ENCODE data around the gene TGFBR2.

The TGFBR2 gene

GRCh38 chr3:30711151-30711550 is 104.8 kb downstream of the TGFBR2 start:
- Mint-ChIP-seq H3K27ac (no peak overlapping the region), H3K36me3 (ENCODE audit: low read depth) (no peaks in the 10 kb centered on the region), H3K4me1 (ENCODE audit: low read depth) (peaks cover 15% of the 10 kb centered on the region), H3K27me3 (no peaks in the 10 kb centered on the region), H3K4me3 (no peak overlapping the region), H3K9me3 (peaks cover 2% of the 10 kb centered on the region)
- DNase-seq, result no peak

GRCh38 chr3:30711867-30712266 is 105.5 kb downstream of the TGFBR2 start:
- H3K36me3 Mint-ChIP-seq (ENCODE audit: low read depth), result no peaks in the 10 kb centered on the region
- peaks cover 2% of the 10 kb centered on the region for H3K9me3 Mint-ChIP-seq
- H3K4me1 Mint-ChIP-seq (ENCODE audit: low read depth), result peaks cover 15% of the 10 kb centered on the region
- no peak overlapping the region for H3K27ac Mint-ChIP-seq
- DNase-seq, result no peak
- H3K27me3 Mint-ChIP-seq, result no peaks in the 10 kb centered on the region
- no peak overlapping the region for H3K4me3 Mint-ChIP-seq

- DNase-seq, result no peak
- Mint-ChIP-seq H3K27ac (no peak overlapping the region), H3K4me1 (ENCODE audit: low read depth) (peaks cover 12% of the 10 kb centered on the region), H3K9me3 (no peaks in the 10 kb centered on the region), H3K4me3 (no peak overlapping the region), H3K36me3 (ENCODE audit: low read depth) (no peaks in the 10 kb centered on the region), H3K27me3 (no peaks in the 10 kb centered on the region)
These were observed 106.6 kb downstream of the TGFBR2 start for GRCh38 chr3:30712991-30713390.

- DNase-seq, result no peak
- Mint-ChIP-seq H3K4me1 (ENCODE audit: low read depth) (peaks cover 7% of the 10 kb centered on the region), H3K36me3 (ENCODE audit: low read depth) (no peaks in the 10 kb centered on the region), H3K9me3 (no peaks in the 10 kb centered on the region), H3K27ac (no peak overlapping the region), H3K4me3 (no peak overlapping the region), H3K27me3 (no peaks in the 10 kb centered on the region)
These were observed 107.6 kb downstream of the TGFBR2 start for GRCh38 chr3:30713885-30714503.

GRCh38 chr3:30719536-30719935 is 113.1 kb downstream of the TGFBR2 start:
- Mint-ChIP-seq H3K4me1 (ENCODE audit: low read depth) (no peaks in the 10 kb centered on the region), H3K4me3 (no peak overlapping the region), H3K36me3 (ENCODE audit: low read depth) (no peaks in the 10 kb centered on the region)

GRCh38 chr3:30720586-30721313 is 114.3 kb downstream of the TGFBR2 start:
- Mint-ChIP-seq H3K4me1 (ENCODE audit: low read depth) (no peaks in the 10 kb centered on the region), H3K36me3 (ENCODE audit: low read depth) (no peaks in the 10 kb centered on the region), H3K4me3 (no peak overlapping the region), H3K27me3 (no peaks in the 10 kb centered on the region), H3K9me3 (no peaks in the 10 kb centered on the region), H3K27ac (no peak overlapping the region)
- no peak for DNase-seq

More at GRCh38 chr3:30719536-30719935, 113.1 kb downstream of the TGFBR2 start:
- Mint-ChIP-seq H3K9me3 (no peaks in the 10 kb centered on the region), H3K27me3 (no peaks in the 10 kb centered on the region), H3K27ac (no peak overlapping the region)
- no peak for DNase-seq

GRCh38 chr3:30721314-30721634 is 114.9 kb downstream of the TGFBR2 start:
- H3K36me3 Mint-ChIP-seq (ENCODE audit: low read depth), result no peaks in the 10 kb centered on the region
- DNase-seq, result no peak
- no peaks in the 10 kb centered on the region for H3K4me1 Mint-ChIP-seq (ENCODE audit: low read depth)
- no peaks in the 10 kb centered on the region for H3K27me3 Mint-ChIP-seq
- no peak overlapping the region for H3K4me3 Mint-ChIP-seq
- no peak overlapping the region for H3K27ac Mint-ChIP-seq
- H3K9me3 Mint-ChIP-seq, result no peaks in the 10 kb centered on the region

GRCh38 chr3:30723211-30723610 is 116.8 kb downstream of the TGFBR2 start:
- no peaks in the 10 kb centered on the region for H3K36me3 Mint-ChIP-seq (ENCODE audit: low read depth)
- H3K27me3 Mint-ChIP-seq, result no peaks in the 10 kb centered on the region
- DNase-seq, result no peak
- H3K4me3 Mint-ChIP-seq, result no peak overlapping the region
- H3K9me3 Mint-ChIP-seq, result no peaks in the 10 kb centered on the region
- no peak overlapping the region for H3K27ac Mint-ChIP-seq
- no peaks in the 10 kb centered on the region for H3K4me1 Mint-ChIP-seq (ENCODE audit: low read depth)

GRCh38 chr3:30724863-30725262 is 118.5 kb downstream of the TGFBR2 start:
- DNase-seq, result no peak
- H3K4me3 Mint-ChIP-seq, result no peak overlapping the region
- no peaks in the 10 kb centered on the region for H3K36me3 Mint-ChIP-seq (ENCODE audit: low read depth)

GRCh38 chr3:30728143-30728542 is 121.7 kb downstream of the TGFBR2 start:
- Mint-ChIP-seq H3K4me1 (ENCODE audit: low read depth) (peaks cover 18% of the 10 kb centered on the region), H3K27ac (no peak overlapping the region), H3K27me3 (no peaks in the 10 kb centered on the region), H3K36me3 (ENCODE audit: low read depth) (no peaks in the 10 kb centered on the region), H3K9me3 (no peaks in the 10 kb centered on the region), H3K4me3 (no peak overlapping the region)
- no peak for DNase-seq

More at GRCh38 chr3:30724863-30725262, 118.5 kb downstream of the TGFBR2 start:
- no peaks in the 10 kb centered on the region for H3K9me3 Mint-ChIP-seq
- H3K27ac Mint-ChIP-seq, result no peak overlapping the region
- H3K4me1 Mint-ChIP-seq (ENCODE audit: low read depth), result peaks cover 10% of the 10 kb centered on the region
- no peaks in the 10 kb centered on the region for H3K27me3 Mint-ChIP-seq

GRCh38 chr3:30729512-30729911 is 123.1 kb downstream of the TGFBR2 start:
- H3K9me3 Mint-ChIP-seq, result no peaks in the 10 kb centered on the region
- no peak overlapping the region for H3K4me3 Mint-ChIP-seq
- no peak overlapping the region for H3K27ac Mint-ChIP-seq
- no peaks in the 10 kb centered on the region for H3K36me3 Mint-ChIP-seq (ENCODE audit: low read depth)
- peaks cover 27% of the 10 kb centered on the region for H3K4me1 Mint-ChIP-seq (ENCODE audit: low read depth)
- H3K27me3 Mint-ChIP-seq, result no peaks in the 10 kb centered on the region
- DNase-seq, result no peak

- Mint-ChIP-seq H3K27ac (no peak overlapping the region), H3K9me3 (no peaks in the 10 kb centered on the region), H3K4me1 (ENCODE audit: low read depth) (peaks cover 30% of the 10 kb centered on the region), H3K4me3 (no peak overlapping the region), H3K27me3 (no peaks in the 10 kb centered on the region), H3K36me3 (ENCODE audit: low read depth) (no peaks in the 10 kb centered on the region)
- DNase-seq, result no peak
These were observed 123.5 kb downstream of the TGFBR2 start for GRCh38 chr3:30729936-30730335.

GRCh38 chr3:30730967-30731366 is 124.6 kb downstream of the TGFBR2 start:
- Mint-ChIP-seq H3K36me3 (ENCODE audit: low read depth) (no peaks in the 10 kb centered on the region), H3K27ac (no peak overlapping the region), H3K4me3 (no peak overlapping the region), H3K9me3 (no peaks in the 10 kb centered on the region), H3K4me1 (ENCODE audit: low read depth) (peaks cover 31% of the 10 kb centered on the region), H3K27me3 (no peaks in the 10 kb centered on the region)
- no peak for DNase-seq

- H3K4me3 Mint-ChIP-seq, result no peak overlapping the region
- peaks cover 38% of the 10 kb centered on the region for H3K4me1 Mint-ChIP-seq (ENCODE audit: low read depth)
- H3K27ac Mint-ChIP-seq, result no peak overlapping the region
- no peak for DNase-seq
- no peaks in the 10 kb centered on the region for H3K9me3 Mint-ChIP-seq
- no peaks in the 10 kb centered on the region for H3K36me3 Mint-ChIP-seq (ENCODE audit: low read depth)
- H3K27me3 Mint-ChIP-seq, result no peaks in the 10 kb centered on the region
These were observed 126.8 kb downstream of the TGFBR2 start for GRCh38 chr3:30733209-30733608.

GRCh38 chr3:30733696-30734095 is 127.3 kb downstream of the TGFBR2 start:
- Mint-ChIP-seq H3K27ac (no peak overlapping the region), H3K9me3 (no peaks in the 10 kb centered on the region), H3K4me1 (ENCODE audit: low read depth) (peaks cover 43% of the 10 kb centered on the region), H3K36me3 (ENCODE audit: low read depth) (no peaks in the 10 kb centered on the region), H3K4me3 (no peak overlapping the region), H3K27me3 (no peaks in the 10 kb centered on the region)
- no peak for DNase-seq

Data from activated T-cell treated with anti-CD3 and anti-CD28 coated beads, Interleukin-2, amount 50 U/mL, for 24 hours (primary cell).